Retinal pigment epithelial cell (primary cell): ENCODE results near the gene PPRC1.

Source experiments
- DNase-seq: peaks from one replicate; pipeline ENCODE4 v3.0.0-alpha.2; 2010; ENCODE audit warnings: low read depth
- H3K4me3 ChIP-seq: 2 replicates; pipeline ENCODE4 v1.5.1; 2011; ENCODE audit warnings: mild to moderate bottlenecking, low read length, control low read depth, moderate library complexity
- CTCF ChIP-seq: conservative IDR thresholded peaks from 2 replicates; pipeline ENCODE4 v1.5.1; 2011; ENCODE audit warnings: low read depth, low read length, control low read depth, inconsistent platforms

The PPRC1 gene

GRCh38 chr10:102132563-102133372 is at the start of gene PPRC1:
Gene PPRC1 (plus strand): TSS chr10:102133040. CDS start chr10:102133069, 29 bp downstream.
- peak; percentile 98 for DNase-seq
- peak within 1 kb of the TSS; percentile 90 for H3K4me3 ChIP-seq
- TF ChIP-seq CTCF = peak; percentile 88

GRCh38 chr10:102083541-102083940 is 49.3 kb upstream of the PPRC1 start:
- H3K4me3 ChIP-seq = no peak overlapping the region
- no peak for DNase-seq
- no peak for TF ChIP-seq CTCF

- TF ChIP-seq CTCF = no peak
- no peak for DNase-seq
- no peak overlapping the region for H3K4me3 ChIP-seq
These were observed 47.5 kb upstream of the PPRC1 start for GRCh38 chr10:102085336-102085735.

GRCh38 chr10:102086196-102086595 is 46.6 kb upstream of the PPRC1 start:
- TF ChIP-seq CTCF = no peak
- no peak overlapping the region for H3K4me3 ChIP-seq
- DNase-seq = no peak

- no peak for DNase-seq
- no peak overlapping the region for H3K4me3 ChIP-seq
- no peak for TF ChIP-seq CTCF
These were observed 42.1 kb upstream of the PPRC1 start for GRCh38 chr10:102090772-102091171.

GRCh38 chr10:102096449-102096848 is 36.4 kb upstream of the PPRC1 start:
- DNase-seq = no peak
- no peak overlapping the region for H3K4me3 ChIP-seq
- no peak for TF ChIP-seq CTCF

GRCh38 chr10:102101152-102101551 is 31.7 kb upstream of the PPRC1 start:
- no peak overlapping the region for H3K4me3 ChIP-seq
- peak; percentile 23 for TF ChIP-seq CTCF
- no peak for DNase-seq
